H9 (cell line): ENCODE results near the gene KRT84. TPM values are rescaled to one million over a fixed set of nuclear protein-coding genes. Genes with fewer than 3 reads are reported as not detected.

Source experiments
- DNase-seq: peaks from one replicate; pipeline ENCODE4 v3.0.0-alpha.2; 2017
- H2AFZ ChIP-seq: one replicate; pipeline ENCODE4 v1.6.1; 2013; ENCODE audit warnings: mild to moderate bottlenecking, low read length, control low read depth, moderate library complexity
- H2AK5ac ChIP-seq: 2 replicates; pipeline ENCODE4 v1.6.1; 2013; ENCODE audit warnings: low read length, control low read depth, mixed read lengths; ENCODE audit not compliant: insufficient read length
- H2BK120ac ChIP-seq: one replicate; pipeline ENCODE4 v1.6.1; 2013; ENCODE audit warnings: low read depth, mild to moderate bottlenecking, low read length, control low read depth, inconsistent platforms; ENCODE audit not compliant: poor library complexity, severe bottlenecking
- H2BK12ac ChIP-seq: 2 replicates; pipeline ENCODE4 v1.6.1; 2013; ENCODE audit warnings: low read length, control low read depth, mixed read lengths, low read depth; ENCODE audit not compliant: insufficient read length
- H2BK15ac ChIP-seq: 2 replicates; pipeline ENCODE4 v1.6.1; 2013; ENCODE audit warnings: low read depth, low read length, control low read depth
- H2BK20ac ChIP-seq: one replicate; pipeline ENCODE4 v1.6.1; 2013; ENCODE audit warnings: low read depth, mild to moderate bottlenecking, low read length, control low read depth, inconsistent platforms; ENCODE audit not compliant: poor library complexity, severe bottlenecking
- H2BK5ac ChIP-seq: 2 replicates; pipeline ENCODE4 v1.6.1; 2013; ENCODE audit warnings: low read length, control low read depth, mixed read lengths; ENCODE audit not compliant: insufficient read length
- H3K14ac ChIP-seq: 2 replicates; pipeline ENCODE4 v1.6.1; 2013; ENCODE audit warnings: low read length, control low read depth; ENCODE audit not compliant: insufficient read depth
- H3K18ac ChIP-seq: 2 replicates; pipeline ENCODE4 v1.6.1; 2013; ENCODE audit warnings: low read depth, mild to moderate bottlenecking, mixed read lengths, low read length, control low read depth; ENCODE audit not compliant: insufficient read length
- H3K23ac ChIP-seq: 2 replicates; pipeline ENCODE4 v1.6.1; 2013; ENCODE audit warnings: low read length, control low read depth, mixed read lengths, low read depth; ENCODE audit not compliant: insufficient read length
- H3K23me2 ChIP-seq: 2 replicates; pipeline ENCODE4 v1.6.1; 2013; ENCODE audit warnings: low read depth, mild to moderate bottlenecking, mixed read lengths, low read length, control low read depth; ENCODE audit not compliant: insufficient read length, poor library complexity, severe bottlenecking
- H3K27ac ChIP-seq: 2 replicates; pipeline ENCODE4 v1.5.1; 2013; ENCODE audit warnings: low read length, control low read depth, mixed read lengths, low read depth; ENCODE audit not compliant: insufficient read length
- H3K27me3 ChIP-seq: 2 replicates; pipeline ENCODE4 v1.6.1; 2013; ENCODE audit warnings: low read length, control low read depth, inconsistent platforms; ENCODE audit not compliant: insufficient read depth
- H3K4ac ChIP-seq: 2 replicates; pipeline ENCODE4 v1.6.1; 2013; ENCODE audit warnings: low read depth, mild to moderate bottlenecking, control low read depth, inconsistent platforms, low read length, moderate library complexity
- H3K4me1 ChIP-seq: 2 replicates; pipeline ENCODE4 v1.6.1; 2013; ENCODE audit warnings: low read length, control low read depth, inconsistent platforms; ENCODE audit not compliant: insufficient read depth
- H3K4me2 ChIP-seq: 2 replicates; pipeline ENCODE4 v1.6.1; 2013; ENCODE audit warnings: low read length, control low read depth, mixed read lengths; ENCODE audit not compliant: insufficient read length, insufficient read depth
- H3K56ac ChIP-seq: 2 replicates; pipeline ENCODE4 v1.6.1; 2013; ENCODE audit warnings: low read depth, mild to moderate bottlenecking, mixed read lengths, low read length, control low read depth; ENCODE audit not compliant: insufficient read length
- H3K79me1 ChIP-seq: 2 replicates; pipeline ENCODE4 v1.6.1; 2013; ENCODE audit warnings: low read depth, mild to moderate bottlenecking, moderate library complexity, low read length, control low read depth, inconsistent platforms; ENCODE audit not compliant: insufficient read depth, poor library complexity, severe bottlenecking
- H3K79me2 ChIP-seq: 2 replicates; pipeline ENCODE4 v1.6.1; 2013; ENCODE audit warnings: low read length, control low read depth, inconsistent platforms; ENCODE audit not compliant: insufficient read depth
- H3K9ac ChIP-seq: 2 replicates; pipeline ENCODE4 v1.6.1; 2013; ENCODE audit warnings: low read length, control low read depth, mixed read lengths; ENCODE audit not compliant: insufficient read length; ENCODE audit errors: extremely low read depth
- H3K9me3 ChIP-seq: one replicate; pipeline ENCODE4 v1.6.1; 2013; ENCODE audit warnings: low read depth, low read length, inconsistent platforms; ENCODE audit not compliant: control insufficient read depth
- H3T11ph ChIP-seq: one replicate; pipeline ENCODE4 v1.6.1; 2013; ENCODE audit warnings: mild to moderate bottlenecking, low read length, control low read depth, inconsistent platforms
- H4K20me1 ChIP-seq: one replicate; pipeline ENCODE4 v1.6.1; 2013; ENCODE audit not compliant: control insufficient read depth, insufficient read length, insufficient read depth
- H4K5ac ChIP-seq: 2 replicates; pipeline ENCODE4 v1.6.1; 2013; ENCODE audit warnings: low read depth, mild to moderate bottlenecking, mixed read lengths, low read length, control low read depth; ENCODE audit not compliant: insufficient read length
- H4K8ac ChIP-seq: replicated peaks from 2 replicates; pipeline ENCODE4 v1.6.1; 2013; ENCODE audit warnings: low read length, control low read depth, mixed read lengths, low read depth; ENCODE audit not compliant: insufficient read length
- H4K91ac ChIP-seq: 2 replicates; pipeline ENCODE4 v1.6.1; 2013; ENCODE audit warnings: low read depth, mild to moderate bottlenecking, moderate library complexity, mixed read lengths, low read length, control low read depth; ENCODE audit not compliant: insufficient read length
- H3K27ac Mint-ChIP-seq, 3 experiments: 2 replicates in 2 of 3; 3 replicates in 1 of 3; pipeline ENCODE4 v1.8.0; 2020 to 2021; ENCODE audit warnings: mixed read lengths in 3 of 3, mild to moderate bottlenecking in 1 of 3, moderate library complexity in 1 of 3
- H3K27me3 Mint-ChIP-seq: 2 replicates; pipeline ENCODE4 v1.8.0; 2021; ENCODE audit warnings: low read depth, mild to moderate bottlenecking, moderate library complexity, mixed read lengths
- H3K36me3 Mint-ChIP-seq, 3 experiments: 2 replicates in 2 of 3; 3 replicates in 1 of 3; pipeline ENCODE4 v1.8.0; 2020 to 2021; ENCODE audit warnings: low read depth in 3 of 3, mixed read lengths in 3 of 3; ENCODE audit not compliant: insufficient read depth in 1 of 3
- H3K4me1 Mint-ChIP-seq, 2 experiments: 2 replicates each; pipeline ENCODE4 v1.8.0; 2020; ENCODE audit warnings: mixed read lengths in 2 of 2
- H3K4me3 Mint-ChIP-seq, 2 experiments: 2 replicates in 1 of 2; 3 replicates in 1 of 2; pipeline ENCODE4 v1.8.0; 2020 to 2021; ENCODE audit warnings: mild to moderate bottlenecking in 2 of 2, mixed read lengths in 2 of 2, moderate library complexity in 1 of 2
- H3K9me3 Mint-ChIP-seq, 2 experiments: 2 replicates in 1 of 2; 3 replicates in 1 of 2; pipeline ENCODE4 v1.8.0; 2020; ENCODE audit warnings: mild to moderate bottlenecking in 2 of 2, mixed read lengths in 2 of 2, moderate library complexity in 1 of 2
- WGBS: extraction: QIAGEN DNeasy Blood & Tissue Kit; methylation state at CpG from one replicate; pipeline ENCODE4 v1.1.7; 2013; ENCODE audit warnings: missing lambda C conversion rate, low lambda C conversion rate, mixed read lengths; ENCODE audit not compliant: insufficient read length; ENCODE audit errors: extremely low coverage; 5-methylcytosine and 5-hydroxymethylcytosine counted together
- total RNA-seq: library from RNA; stranded (reverse); gene quantifications from 2 replicates; pipeline ENCODE4 v1.2.1, GENCODE V29; 2021
- TF ChIP-seq, protein P1 (sequence below): fragments of 200-600 bp; sonication (generic); conservative IDR thresholded peaks from 3 replicates; pipeline ENCODE4 v1.8.0; 2021; ENCODE audit warnings: antibody characterized with exemption, mild to moderate bottlenecking

The KRT84 gene
- total RNA-seq, 1 experiment from 2014 or later = not detected

DNA sequence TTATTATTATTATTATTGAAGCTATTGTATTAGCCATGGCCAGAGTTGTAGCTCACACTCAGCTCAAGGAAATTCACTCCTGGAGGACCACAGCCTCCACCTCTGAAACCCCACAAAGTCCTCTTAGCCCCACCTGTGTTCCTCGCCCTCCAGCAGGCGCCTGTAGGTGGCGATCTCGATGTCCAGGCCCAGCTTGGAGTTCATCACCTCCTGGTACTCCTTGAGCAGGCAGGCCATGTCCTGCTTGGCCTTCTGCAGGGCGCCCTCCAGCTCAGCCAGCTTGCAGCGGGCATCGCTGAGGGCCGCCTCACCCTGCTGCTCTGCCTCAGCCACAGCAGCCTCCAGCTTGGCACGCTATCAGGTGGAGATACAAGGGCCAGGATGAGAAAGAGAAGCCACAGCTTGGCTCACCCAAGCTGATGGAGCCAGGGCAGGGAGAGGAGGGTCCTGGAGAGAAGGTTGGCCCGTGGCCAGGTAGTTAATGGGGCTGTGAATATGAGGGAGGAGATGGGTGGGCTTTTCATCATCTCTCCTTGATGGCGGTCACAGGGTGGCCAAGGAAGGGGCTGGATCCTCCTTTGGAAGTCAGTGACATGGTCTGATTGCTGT is 23.2 kb downstream of the KRT84 start:
- Mint-ChIP-seq H3K36me3 (no peaks in the 10 kb centered on the region), H3K27ac (no peak overlapping the region), H3K27me3 (peaks cover 7% of the 10 kb centered on the region), H3K9me3 (no peaks in the 10 kb centered on the region; a peak in 1 of 5 replicates), H3K4me1 (peaks cover 3 to 9% of the 10 kb centered on the region in 2 experiments; a peak in 3 of 4 replicates), H3K4me3 (no peak overlapping the region)
- H3K79me1 ChIP-seq = no peaks in the 10 kb centered on the region
- H3K23me2 ChIP-seq = no peaks in the 10 kb centered on the region
- H3K4ac ChIP-seq = no peak overlapping the region
- no peak overlapping the region for H2BK20ac ChIP-seq
- DNase-seq = peak; percentile 73
- no peak overlapping the region for H3K4me2 ChIP-seq
- no peak overlapping the region for H3K9ac ChIP-seq
- no peak overlapping the region for H2BK120ac ChIP-seq
- H3T11ph ChIP-seq = no peak overlapping the region
- H2BK5ac ChIP-seq = no peak overlapping the region
- H4K5ac ChIP-seq = no peak overlapping the region
- H2BK12ac ChIP-seq = no peak overlapping the region
- H3K56ac ChIP-seq = no peak overlapping the region
- H3K14ac ChIP-seq = no peak overlapping the region
- no peak overlapping the region for H3K18ac ChIP-seq
- H3K23ac ChIP-seq = no peak overlapping the region
- H4K91ac ChIP-seq = no peak overlapping the region
- no peaks in the 10 kb centered on the region for H3K27me3 ChIP-seq
- no peak overlapping the region for H4K8ac ChIP-seq
- no peak overlapping the region for H2AK5ac ChIP-seq
- TF ChIP-seq, protein P1, sequence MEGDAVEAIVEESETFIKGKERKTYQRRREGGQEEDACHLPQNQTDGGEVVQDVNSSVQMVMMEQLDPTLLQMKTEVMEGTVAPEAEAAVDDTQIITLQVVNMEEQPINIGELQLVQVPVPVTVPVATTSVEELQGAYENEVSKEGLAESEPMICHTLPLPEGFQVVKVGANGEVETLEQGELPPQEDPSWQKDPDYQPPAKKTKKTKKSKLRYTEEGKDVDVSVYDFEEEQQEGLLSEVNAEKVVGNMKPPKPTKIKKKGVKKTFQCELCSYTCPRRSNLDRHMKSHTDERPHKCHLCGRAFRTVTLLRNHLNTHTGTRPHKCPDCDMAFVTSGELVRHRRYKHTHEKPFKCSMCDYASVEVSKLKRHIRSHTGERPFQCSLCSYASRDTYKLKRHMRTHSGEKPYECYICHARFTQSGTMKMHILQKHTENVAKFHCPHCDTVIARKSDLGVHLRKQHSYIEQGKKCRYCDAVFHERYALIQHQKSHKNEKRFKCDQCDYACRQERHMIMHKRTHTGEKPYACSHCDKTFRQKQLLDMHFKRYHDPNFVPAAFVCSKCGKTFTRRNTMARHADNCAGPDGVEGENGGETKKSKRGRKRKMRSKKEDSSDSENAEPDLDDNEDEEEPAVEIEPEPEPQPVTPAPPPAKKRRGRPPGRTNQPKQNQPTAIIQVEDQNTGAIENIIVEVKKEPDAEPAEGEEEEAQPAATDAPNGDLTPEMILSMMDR = peak; percentile 73
- no peak overlapping the region for H2BK15ac ChIP-seq
- H3K9me3 ChIP-seq = no peaks in the 10 kb centered on the region
- no peaks in the 10 kb centered on the region for H4K20me1 ChIP-seq
- no peak overlapping the region for H2AFZ ChIP-seq
- H3K4me1 ChIP-seq = no peaks in the 10 kb centered on the region
- no peak overlapping the region for H3K27ac ChIP-seq
- no CpG with 5 or more reads among the region's 11 CpGs for WGBS
- no peaks in the 10 kb centered on the region for H3K79me2 ChIP-seq
